GM06990 (cell line): ENCODE data around the gene TRIP6.
A peak's percentile ranks its signal among the peaks of the same experiment; 100 is the strongest.

Experiments
- DNase-seq: peaks from one replicate; pipeline ENCODE4 v3.0.0-alpha.2; 2011; ENCODE audit not compliant: insufficient read length; ENCODE audit errors: extremely low read depth
- H3K27me3 ChIP-seq: replicated peaks from 2 replicates; pipeline ENCODE4 v1.6.0; 2011; ENCODE audit warnings: low read length; ENCODE audit not compliant: control insufficient read depth, insufficient read depth
- H3K36me3 ChIP-seq: 2 replicates; pipeline ENCODE4 v1.5.1; 2011; ENCODE audit warnings: low read length; ENCODE audit not compliant: control insufficient read depth, insufficient read depth
- H3K4me3 ChIP-seq: replicated peaks from 2 replicates; pipeline ENCODE4 v1.5.1; 2011; ENCODE audit warnings: low read depth, mild to moderate bottlenecking, control low read depth, low read length
- CTCF ChIP-seq: IDR thresholded peaks from 2 replicates; pipeline ENCODE4 v1.5.1; 2011; ENCODE audit warnings: low read length, control low read depth, mild to moderate bottlenecking, inconsistent platforms; ENCODE audit not compliant: insufficient read depth, poor library complexity, severe bottlenecking

Gene TRIP6

DNA sequence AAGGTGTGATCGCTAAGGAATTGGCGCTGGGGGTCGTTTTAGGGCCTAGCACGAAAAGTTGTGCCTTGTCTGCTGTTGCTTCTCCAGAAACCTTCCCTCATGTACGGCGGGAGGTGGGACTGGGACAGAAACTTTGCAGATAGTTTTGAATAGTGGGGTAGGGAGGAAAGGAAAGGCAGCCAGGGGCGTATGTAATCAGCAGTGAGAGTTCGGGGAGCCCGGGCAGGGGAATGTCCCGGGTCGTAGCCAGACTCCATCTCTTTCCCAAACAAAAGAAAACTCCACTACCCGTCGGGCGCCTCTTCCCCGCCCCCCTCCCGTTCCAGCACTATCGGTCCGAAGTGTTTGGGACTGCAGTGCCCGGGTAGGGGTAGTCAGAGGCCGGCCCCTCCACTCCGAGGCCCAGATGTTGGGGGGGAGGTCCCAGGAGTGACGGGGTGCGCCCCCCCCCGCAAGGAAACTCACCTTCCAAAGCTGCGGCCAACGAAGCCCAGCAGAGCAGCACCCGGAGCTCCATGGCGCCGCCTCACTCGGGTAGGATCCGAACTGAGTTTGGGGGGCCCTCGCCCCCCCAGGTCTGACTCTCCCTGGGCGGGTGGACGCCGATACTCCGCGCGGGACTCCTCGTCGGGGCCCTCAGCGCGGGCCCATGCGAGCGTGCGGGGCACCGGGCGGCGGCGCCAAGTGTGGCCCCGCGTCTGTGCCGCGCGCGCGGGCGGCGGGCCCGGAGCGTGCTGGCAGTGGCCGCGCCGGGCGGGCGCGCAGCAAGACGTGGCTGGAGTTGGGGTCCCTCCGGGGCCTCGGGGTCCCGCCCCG, 40.5 kb upstream of the TRIP6 start:
- Histone ChIP-seq H3K27me3 (peaks cover 5% of the 10 kb centered on the region), H3K4me3 (no peak overlapping the region; the same call in 1 of the 2 replicates), H3K36me3 (no peaks in the 10 kb centered on the region)
- DNase-seq = no peak
- no peak for TF ChIP-seq CTCF

DNA sequence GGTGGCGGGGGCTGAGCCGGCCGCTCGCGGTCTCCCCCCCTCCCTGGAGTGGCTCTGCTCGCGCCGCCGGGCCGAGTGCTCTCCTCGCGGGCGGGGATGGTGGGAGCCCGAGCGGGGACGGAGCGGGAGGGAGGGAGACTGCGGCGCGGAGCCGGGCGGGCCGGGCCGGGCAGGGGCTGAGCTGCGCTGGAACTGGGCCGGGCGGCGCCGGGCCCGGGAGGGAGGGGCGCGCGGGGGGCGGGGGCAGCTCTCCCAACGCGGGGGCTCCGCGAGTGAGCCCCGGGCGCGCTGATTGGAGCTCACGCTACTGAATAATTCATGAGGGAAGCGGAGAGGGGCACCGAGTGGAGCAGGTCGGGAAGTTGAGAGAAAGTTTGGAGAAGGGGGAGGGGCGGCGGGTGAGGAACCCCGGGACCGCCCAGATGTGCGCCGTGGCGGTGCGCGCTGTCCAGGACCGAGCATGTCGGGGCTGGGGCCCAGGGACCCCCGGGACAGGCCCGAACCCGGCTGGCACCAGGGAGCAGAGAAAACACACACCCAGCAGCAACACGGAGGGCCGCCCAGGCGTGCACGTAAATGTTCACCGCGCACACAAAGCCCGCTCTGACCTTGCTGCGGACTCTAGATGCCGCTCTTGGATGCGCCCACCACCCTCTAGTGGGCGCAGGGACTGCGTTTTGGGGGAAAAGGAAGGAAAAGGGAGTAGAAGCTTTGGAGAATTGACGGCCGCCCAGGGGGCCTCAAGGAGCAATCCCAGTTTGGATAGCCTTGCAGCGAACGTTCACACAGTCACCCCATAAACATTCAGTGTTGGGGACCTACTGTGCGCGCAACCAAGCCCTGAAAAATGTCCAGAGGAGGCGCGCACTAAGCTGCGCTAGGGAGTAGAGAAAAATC, 39.6 kb upstream of the TRIP6 start, which contains the start of gene EPHB4:
Gene EPHB4 (minus strand): TSS at position 194 of the 897 bp plus-strand sequence. CDS start 493 bp downstream, outside the sequence.
- Histone ChIP-seq H3K36me3 (no peaks in the 10 kb centered on the region), H3K27me3 (peaks cover 5% of the 10 kb centered on the region), H3K4me3 (no peak within 1 kb of the TSS; the same call in 1 of the 2 replicates)
- TF ChIP-seq CTCF = peak; percentile 25
- no peak for DNase-seq

GRCh38 chr7:100829150-100829716, 38.0 kb upstream of the TRIP6 start:
- Histone ChIP-seq H3K27me3 (peaks cover 5% of the 10 kb centered on the region), H3K4me3 (no peak overlapping the region), H3K36me3 (no peaks in the 10 kb centered on the region)
- no peak for TF ChIP-seq CTCF
- DNase-seq = no peak

DNA sequence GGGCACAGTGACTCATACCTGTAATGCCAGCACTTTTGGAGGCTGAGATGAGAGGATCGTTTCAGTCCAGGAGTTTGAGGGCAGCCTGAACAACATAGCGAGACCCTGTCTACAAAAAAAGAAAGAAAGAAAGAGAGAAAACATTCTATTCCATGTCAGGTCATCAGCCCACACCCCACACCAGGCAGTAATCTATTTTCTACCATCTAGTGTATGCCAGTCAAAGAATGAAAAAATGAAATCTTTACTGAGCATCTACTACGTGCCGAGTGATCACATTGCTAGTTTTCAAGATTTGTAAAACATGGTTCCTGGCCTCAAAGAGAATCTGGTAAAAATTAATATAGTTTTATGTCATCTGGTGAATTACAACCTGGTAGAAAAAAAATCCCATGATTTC, 36.8 kb upstream of the TRIP6 start:
- no peak for DNase-seq
- no peaks in the 10 kb centered on the region for H3K36me3 ChIP-seq
- no peak for TF ChIP-seq CTCF
- H3K27me3 ChIP-seq = peaks cover 5% of the 10 kb centered on the region
- no peak overlapping the region for H3K4me3 ChIP-seq

GRCh38 chr7:100832281-100832633, 34.9 kb upstream of the TRIP6 start:
- DNase-seq = no peak
- Histone ChIP-seq H3K27me3 (peaks cover 1% of the 10 kb centered on the region; the same call in 1 of the 2 replicates), H3K36me3 (no peaks in the 10 kb centered on the region), H3K4me3 (no peak overlapping the region)
- TF ChIP-seq CTCF = no peak
